Endothelial cell of umbilical vein (primary cell): Measurements from ENCODE around the gene ZNF124. TPM values are rescaled to one million over a fixed set of nuclear protein-coding genes. Genes with fewer than 3 reads are reported as not detected.

Source experiments
- BruUV-seq: library from RNA; stranded (reverse); fragments of 400-500 nt; replicated peaks from 2 replicates; lab custom pipeline; 2021; lab: Mats Ljungman, UMichigan
- CTCF ChIA-PET: fragments of 300-600, 350-600 bp; sonication (Branson Sonifier 250); formaldehyde crosslinking; loops from one replicate; lab custom pipeline; 2021; ENCODE audit warnings: antibody characterized with exemption, inconsistent platforms; lab: Charles Lee
- POLR2A ChIA-PET: fragments of 300-600, 350-600 bp; sonication (Branson Sonifier 250); formaldehyde crosslinking; loops from one replicate; lab custom pipeline; 2021; ENCODE audit warnings: antibody characterized with exemption, inconsistent platforms; lab: Charles Lee
- DNase-seq: peaks from one replicate; pipeline ENCODE4 v3.0.0-alpha.2; 2011; ENCODE audit warnings: low read depth, low spot score
- FAIRE-seq: peaks from 2 replicates; lab custom pipeline; 2011; peaks lifted over from hg19 to GRCh38; lab: Jason Lieb, UNC
- H2AFZ ChIP-seq: 2 replicates; pipeline ENCODE4 v1.6.0; 2012; ENCODE audit warnings: low read depth, low read length, control low read depth, inconsistent platforms
- H3K27ac ChIP-seq: 2 replicates; pipeline ENCODE4 v1.5.1; 2011; ENCODE audit warnings: low read depth, mild to moderate bottlenecking, control low read depth, low read length, moderate library complexity; ENCODE audit not compliant: insufficient read depth
- H3K27me3 ChIP-seq, 2 experiments: 2 replicates each; pipeline versions ENCODE4 v1.6.0 to v1.6.1; 2011; ENCODE audit warnings: low read length in 2 of 2, mixed read lengths in 1 of 2; ENCODE audit not compliant: control insufficient read depth in 2 of 2, insufficient read depth in 2 of 2
- H3K36me3 ChIP-seq, 2 experiments: 2 replicates in 1 of 2; 3 replicates in 1 of 2; pipeline ENCODE4 v1.5.1; 2011; ENCODE audit warnings: low read length in 2 of 2, mild to moderate bottlenecking in 1 of 2, moderate library complexity in 1 of 2; ENCODE audit not compliant: control insufficient read depth in 2 of 2, insufficient read depth in 2 of 2; ENCODE audit errors: extremely low read depth in 1 of 2
- H3K4me1 ChIP-seq: 3 replicates; pipeline ENCODE4 v1.5.1; 2011; ENCODE audit warnings: mild to moderate bottlenecking, low read length; ENCODE audit not compliant: control insufficient read depth, insufficient read depth; ENCODE audit errors: extremely low read depth
- H3K4me2 ChIP-seq: 2 replicates; pipeline ENCODE4 v1.6.1; 2011; ENCODE audit warnings: low read length, control low read depth, mixed read lengths; ENCODE audit not compliant: insufficient read depth
- H3K4me3 ChIP-seq, 3 experiments: fragments of 200-600 bp in 1 of 3; sonication (generic), shearing (Covaris generic) in 1 of 3; replicated peaks in 1 of 3; 2 replicates each; pipeline ENCODE4 v1.5.1; 2011 to 2016; ENCODE audit warnings: control low read depth in 3 of 3, low read length in 3 of 3, mild to moderate bottlenecking in 2 of 3, inconsistent platforms in 1 of 3, low read depth in 1 of 3, moderate library complexity in 1 of 3; ENCODE audit not compliant: insufficient read depth in 1 of 3
- H3K79me2 ChIP-seq: 2 replicates; pipeline ENCODE4 v1.6.0; 2012; ENCODE audit warnings: low read length, inconsistent platforms; ENCODE audit not compliant: control insufficient read depth, insufficient read depth
- H3K9ac ChIP-seq: replicated peaks from 2 replicates; pipeline ENCODE3; 2011; ENCODE audit warnings: low read length, control low read depth; ENCODE audit not compliant: insufficient read depth; ENCODE audit errors: extremely low read depth
- H3K9me1 ChIP-seq: replicated peaks from 3 replicates; pipeline ENCODE4 v1.6.0; 2011; ENCODE audit warnings: mild to moderate bottlenecking, low read length; ENCODE audit not compliant: control insufficient read depth, insufficient read depth; ENCODE audit errors: extremely low read depth
- H3K9me3 ChIP-seq: replicated peaks from 2 replicates; pipeline ENCODE4 v1.5.1; 2012; ENCODE audit warnings: low read length, inconsistent platforms; ENCODE audit not compliant: control insufficient read depth, insufficient read depth
- H4K20me1 ChIP-seq: replicated peaks from 2 replicates; pipeline ENCODE3; 2011; ENCODE audit warnings: mild to moderate bottlenecking, low read length; ENCODE audit not compliant: control insufficient read depth, insufficient read depth; ENCODE audit errors: extremely low read depth
- EZH2 ChIP-seq: IDR thresholded peaks from 2 replicates; pipeline ENCODE4 v1.6.1; 2012; ENCODE audit warnings: borderline replicate concordance, low read depth, mild to moderate bottlenecking, moderate library complexity, low read length, inconsistent platforms; ENCODE audit not compliant: severe bottlenecking
- FOS ChIP-seq: IDR thresholded peaks from 2 replicates; pipeline ENCODE4 v1.6.1; 2011; ENCODE audit warnings: mild to moderate bottlenecking, low read length, moderate library complexity, borderline replicate concordance; ENCODE audit not compliant: insufficient read depth
- GATA2 ChIP-seq: IDR thresholded peaks from 2 replicates; pipeline ENCODE4 v1.7.0; 2011; ENCODE audit warnings: low read depth, mild to moderate bottlenecking, moderate library complexity, mixed read lengths, low read length; ENCODE audit not compliant: insufficient read length, insufficient read depth
- JUN ChIP-seq: IDR thresholded peaks from 2 replicates; pipeline ENCODE4 v1.6.1; 2011; ENCODE audit warnings: borderline replicate concordance, low read depth; ENCODE audit not compliant: insufficient read length, insufficient read depth
- MAX ChIP-seq: IDR thresholded peaks from 2 replicates; pipeline ENCODE4 v1.6.1; 2011; ENCODE audit not compliant: insufficient read depth, insufficient read length
- MYC ChIP-seq: IDR thresholded peaks from one replicate; pipeline ENCODE4 v1.6.1; 2011; ENCODE audit warnings: mild to moderate bottlenecking, low read depth, low read length
- POLR2A ChIP-seq: IDR thresholded peaks from 2 replicates; pipeline ENCODE4 v1.6.1; 2012; ENCODE audit warnings: low read depth, mild to moderate bottlenecking, control low read depth, low read length
- POLR2AphosphoS5 ChIP-seq: IDR thresholded peaks from 2 replicates; pipeline ENCODE4 v1.6.1; 2012; ENCODE audit warnings: low read depth, mild to moderate bottlenecking, control low read depth, low read length, moderate library complexity; ENCODE audit not compliant: insufficient read depth
- dilution Hi-C: fragments of 300-500 bp; cut with MboI; formaldehyde crosslinking; loops from one replicate; pipeline ENCODE4 v1.15.0; 2019; ENCODE audit warnings: low sequenced_read_pairs; ENCODE audit not compliant: extremely low pct_ligation_motif_present
- intact Hi-C: fragments of 100-400 bp; cut with micrococcal nuclease; formaldehyde crosslinking; loops from one replicate; pipeline ENCODE4 v1.10.0; 2022
- polyA plus RNA-seq, 4 experiments: library from polyadenylated mRNA; depleted of rRNA in 3 of 4; stranded (reverse) in 3 of 4; unstranded in 1 of 4; fragments of >200 nt; gene quantifications; 2 replicates each; pipeline versions ENCODE4 v1.2.1 to v1.2.3, GENCODE V29; 2011 to 2012; ENCODE audit warnings: missing spikeins in 1 of 4
- total RNA-seq: library from RNA; stranded (reverse); gene quantifications from 2 replicates; pipeline ENCODE4 v1.2.3, GENCODE V29; 2021
- TF ChIP-seq, protein P1 (sequence below), 2 donors: IDR thresholded peaks; 1 replicate in 1 of 2; 2 replicates in 1 of 2; pipeline ENCODE4 v1.5.1; 2011; ENCODE audit warnings: low read length in 2 of 2, mild to moderate bottlenecking in 2 of 2, moderate library complexity in 2 of 2, control low read depth in 1 of 2, inconsistent platforms in 1 of 2, low read depth in 1 of 2; ENCODE audit not compliant: insufficient read depth in 1 of 2; ENCODE audit errors: extremely low read depth in 1 of 2

Gene ZNF124
- total and polyA plus RNA-seq, 2 donors (not counting 3 experiments of a cell fraction or from before 2014, with no cell fraction given), result 3.5 to 25.6 TPM

DNA sequence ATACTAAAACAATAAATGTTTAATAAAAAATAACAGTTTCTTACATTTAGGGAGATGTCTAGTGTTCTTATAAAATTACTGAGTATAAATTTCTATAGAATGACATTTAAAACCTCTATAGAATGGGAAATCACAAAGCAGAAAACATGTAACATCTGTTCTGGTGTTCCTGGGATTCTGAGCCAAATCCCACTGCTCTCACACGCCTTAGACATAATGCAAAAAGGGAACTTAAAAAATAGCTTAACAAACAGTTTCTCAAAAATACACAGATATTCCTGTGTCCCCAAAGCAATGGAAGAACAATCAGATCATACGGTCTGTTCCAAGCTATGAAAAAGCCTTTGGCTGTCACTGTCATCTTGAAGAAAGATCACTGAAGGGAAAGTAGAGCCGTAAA is 27.0 kb upstream of the ZNF124 start:
- H3K36me3 ChIP-seq, result peaks cover 7 to 14% of the 10 kb centered on the region in 2 experiments
- intact Hi-C loops (no loop called here), dilution Hi-C loops (no loop called here)
- no peaks in the 10 kb centered on the region for H3K27me3 ChIP-seq
- CTCF ChIA-PET, result no interaction called here
- no peak overlapping the region for H3K9ac ChIP-seq
- peaks cover 38% of the 10 kb centered on the region for H3K79me2 ChIP-seq
- no peak overlapping the region for H2AFZ ChIP-seq
- H4K20me1 ChIP-seq, result no peaks in the 10 kb centered on the region
- no peaks in the 10 kb centered on the region for H3K9me1 ChIP-seq
- BruUV-seq, result no TSS peak
- H3K4me2 ChIP-seq, result no peak overlapping the region
- no peaks in the 10 kb centered on the region for H3K4me1 ChIP-seq
- no peak overlapping the region for H3K4me3 ChIP-seq
- DNase-seq, result no peak
- no peak for FAIRE-seq
- no peaks in the 10 kb centered on the region for H3K9me3 ChIP-seq
- POLR2A ChIA-PET, result no interaction called here
- no peak overlapping the region for H3K27ac ChIP-seq
- TF ChIP-seq JUN, result no peak
- no peak for TF ChIP-seq MYC
- TF ChIP-seq EZH2, result no peak
- TF ChIP-seq GATA2, result no peak
- no peak for TF ChIP-seq POLR2AphosphoS5
- TF ChIP-seq, protein P1, sequence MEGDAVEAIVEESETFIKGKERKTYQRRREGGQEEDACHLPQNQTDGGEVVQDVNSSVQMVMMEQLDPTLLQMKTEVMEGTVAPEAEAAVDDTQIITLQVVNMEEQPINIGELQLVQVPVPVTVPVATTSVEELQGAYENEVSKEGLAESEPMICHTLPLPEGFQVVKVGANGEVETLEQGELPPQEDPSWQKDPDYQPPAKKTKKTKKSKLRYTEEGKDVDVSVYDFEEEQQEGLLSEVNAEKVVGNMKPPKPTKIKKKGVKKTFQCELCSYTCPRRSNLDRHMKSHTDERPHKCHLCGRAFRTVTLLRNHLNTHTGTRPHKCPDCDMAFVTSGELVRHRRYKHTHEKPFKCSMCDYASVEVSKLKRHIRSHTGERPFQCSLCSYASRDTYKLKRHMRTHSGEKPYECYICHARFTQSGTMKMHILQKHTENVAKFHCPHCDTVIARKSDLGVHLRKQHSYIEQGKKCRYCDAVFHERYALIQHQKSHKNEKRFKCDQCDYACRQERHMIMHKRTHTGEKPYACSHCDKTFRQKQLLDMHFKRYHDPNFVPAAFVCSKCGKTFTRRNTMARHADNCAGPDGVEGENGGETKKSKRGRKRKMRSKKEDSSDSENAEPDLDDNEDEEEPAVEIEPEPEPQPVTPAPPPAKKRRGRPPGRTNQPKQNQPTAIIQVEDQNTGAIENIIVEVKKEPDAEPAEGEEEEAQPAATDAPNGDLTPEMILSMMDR (IDR thresholded peaks at IDR 0.05; ENCODE audit: extremely low read depth in 1 of 2, insufficient read depth in 1 of 2, low read depth in 1 of 2, low read length in 2 of 2), result no peak
- no peak for TF ChIP-seq FOS
- no peak for TF ChIP-seq POLR2A
- no peak for TF ChIP-seq MAX
